WTC11 (cell line): ENCODE data around the gene MYCBPAP. TPM values are rescaled to one million over a fixed set of nuclear protein-coding genes. Genes with fewer than 3 reads are reported as not detected.

Experiments used
- ATAC-seq: fragments of 200-7000 bp; cut with Tn5 transposase; 2 replicates; pipeline ENCODE4 v1.10.0; 2021; ENCODE audit warnings: mild to moderate bottlenecking, moderate library complexity
- CTCF ChIA-PET: fragments of 300-600 bp; sonication (Branson Sonifier 250); formaldehyde crosslinking; loops from one replicate; lab custom pipeline; 2021; ENCODE audit warnings: antibody characterized with exemption; lab: Charles Lee
- POLR2A ChIA-PET: fragments of 350-600 bp; sonication (Branson Sonifier 250); formaldehyde crosslinking; loops from one replicate; lab custom pipeline; 2021; ENCODE audit warnings: antibody characterized with exemption; lab: Charles Lee
- DNase-seq: peaks from one replicate; pipeline ENCODE4 v3.0.0; 2021; ENCODE audit warnings: low spot score
- H3K27ac Mint-ChIP-seq: 2 replicates; pipeline ENCODE4 v1.8.0; 2021; ENCODE audit warnings: mixed read lengths
- H3K27me3 Mint-ChIP-seq: 2 replicates; pipeline ENCODE4 v1.8.0; 2021; ENCODE audit warnings: low read depth, mild to moderate bottlenecking, moderate library complexity, mixed read lengths
- H3K36me3 Mint-ChIP-seq: 2 replicates; pipeline ENCODE4 v1.8.0; 2021; ENCODE audit warnings: mixed read lengths
- H3K4me1 Mint-ChIP-seq: 2 replicates; pipeline ENCODE4 v1.8.0; 2022; ENCODE audit warnings: mixed read lengths
- H3K4me3 Mint-ChIP-seq: 2 replicates; pipeline ENCODE4 v1.8.0; 2021; ENCODE audit warnings: mild to moderate bottlenecking, moderate library complexity, mixed read lengths
- H3K9me3 Mint-ChIP-seq: 2 replicates; pipeline ENCODE4 v1.8.0; 2021; ENCODE audit warnings: mixed read lengths
- CDX4 ChIP-seq: fragments of 250-450 bp; sonication (Bioruptor Pico); IDR thresholded peaks from 2 replicates; pipeline ENCODE4 v1.9.0; 2021; ENCODE audit warnings: moderate library complexity, mild to moderate bottlenecking, inconsistent platforms, borderline replicate concordance
- E2F4 ChIP-seq: sonication (generic); formaldehyde crosslinking; IDR thresholded peaks from 2 replicates; pipeline ENCODE4 v1.8.1; 2022; ENCODE audit warnings: low read depth, mild to moderate bottlenecking, moderate library complexity, missing genetic modification reagents, borderline replicate concordance
- EMX1 ChIP-seq: fragments of 250-450 bp; sonication (Bioruptor Pico); IDR thresholded peaks from 2 replicates; pipeline ENCODE4 v1.8.0; 2021; ENCODE audit warnings: mild to moderate bottlenecking
- FOXJ3 ChIP-seq: sonication (generic); formaldehyde crosslinking; IDR thresholded peaks from 2 replicates; pipeline ENCODE4 v1.9.0; 2021; ENCODE audit warnings: missing genetic modification reagents, mild to moderate bottlenecking, borderline replicate concordance
- FOXK1 ChIP-seq: sonication (generic); formaldehyde crosslinking; IDR thresholded peaks from 2 replicates; pipeline ENCODE4 v1.8.0; 2022; ENCODE audit warnings: mild to moderate bottlenecking, moderate library complexity, missing genetic modification reagents
- FOXP4 ChIP-seq: sonication (generic); formaldehyde crosslinking; IDR thresholded peaks from 2 replicates; pipeline ENCODE4 v1.8.0; 2022; ENCODE audit warnings: mild to moderate bottlenecking, missing genetic modification reagents
- GRHL2 ChIP-seq: fragments of 250-450 bp; sonication (Bioruptor Pico); IDR thresholded peaks from 2 replicates; pipeline ENCODE4 v1.8.0; 2022; ENCODE audit warnings: mild to moderate bottlenecking, moderate library complexity; ENCODE audit not compliant: insufficient replicate concordance, severe bottlenecking
- HMGA2 ChIP-seq: fragments of 250-450 bp; sonication (Bioruptor Pico); IDR thresholded peaks from 2 replicates; pipeline ENCODE4 v1.4.0; 2021; ENCODE audit warnings: mild to moderate bottlenecking, moderate library complexity
- JAZF1 ChIP-seq: fragments of 250-450 bp; sonication (Bioruptor Pico); IDR thresholded peaks from 2 replicates; pipeline ENCODE4 v1.9.0; 2021; ENCODE audit warnings: moderate library complexity, mild to moderate bottlenecking, inconsistent platforms
- MXD4 ChIP-seq: fragments of 250-450 bp; sonication (Bioruptor Pico); IDR thresholded peaks from 2 replicates; pipeline ENCODE4 v1.8.0; 2021; ENCODE audit warnings: mild to moderate bottlenecking, moderate library complexity, borderline replicate concordance
- MYBL2 ChIP-seq: sonication (generic); formaldehyde crosslinking; IDR thresholded peaks from 2 replicates; pipeline ENCODE4 v1.8.1; 2023; ENCODE audit warnings: mild to moderate bottlenecking, moderate library complexity, missing genetic modification reagents
- NFE2L1 ChIP-seq: sonication (generic); formaldehyde crosslinking; IDR thresholded peaks from 2 replicates; pipeline ENCODE4 v1.8.1; 2023; ENCODE audit warnings: missing genetic modification reagents
- OVOL2 ChIP-seq: fragments of 250-450 bp; sonication (Bioruptor Pico); IDR thresholded peaks from 2 replicates; pipeline ENCODE4 v1.9.0; 2021; ENCODE audit warnings: mild to moderate bottlenecking, borderline replicate concordance
- PRRX2 ChIP-seq: fragments of 250-450 bp; sonication (Bioruptor Pico); IDR thresholded peaks from 2 replicates; pipeline ENCODE4 v1.8.0; 2021; ENCODE audit warnings: mild to moderate bottlenecking
- RELA ChIP-seq: sonication (generic); formaldehyde crosslinking; IDR thresholded peaks from 2 replicates; pipeline ENCODE4 v1.8.1; 2022; ENCODE audit warnings: missing genetic modification reagents, mild to moderate bottlenecking, borderline replicate concordance
- SMAD4 ChIP-seq: sonication (generic); formaldehyde crosslinking; IDR thresholded peaks from 2 replicates; pipeline ENCODE4 v1.8.0; 2022; ENCODE audit warnings: mild to moderate bottlenecking, missing genetic modification reagents
- SP1 ChIP-seq: sonication (generic); formaldehyde crosslinking; conservative IDR thresholded peaks from 2 replicates; pipeline ENCODE4 v1.8.1; 2022; ENCODE audit warnings: missing genetic modification reagents
- TEAD1 ChIP-seq: sonication (generic); formaldehyde crosslinking; IDR thresholded peaks from 2 replicates; pipeline ENCODE4 v1.8.0; 2022; ENCODE audit warnings: mild to moderate bottlenecking, missing genetic modification reagents
- ZNF219 ChIP-seq: sonication (generic); formaldehyde crosslinking; IDR thresholded peaks from 2 replicates; pipeline ENCODE4 v1.8.0; 2023; ENCODE audit warnings: missing genetic modification reagents, mild to moderate bottlenecking, borderline replicate concordance
- ZNF232 ChIP-seq: sonication (generic); formaldehyde crosslinking; IDR thresholded peaks from 2 replicates; pipeline ENCODE4 v1.8.0; 2022; ENCODE audit warnings: mild to moderate bottlenecking, missing genetic modification reagents
- ZNF263 ChIP-seq: sonication (generic); formaldehyde crosslinking; IDR thresholded peaks from 2 replicates; pipeline ENCODE4 v1.8.1; 2022; ENCODE audit warnings: low read depth, mild to moderate bottlenecking, moderate library complexity, missing genetic modification reagents
- ZNF416 ChIP-seq: fragments of 250-450 bp; sonication (Bioruptor Pico); IDR thresholded peaks from 2 replicates; pipeline ENCODE4 v1.9.0; 2021; ENCODE audit warnings: mild to moderate bottlenecking, inconsistent platforms
- total RNA-seq: library from RNA; stranded (reverse); gene quantifications from 3 replicates; pipeline ENCODE4 v1.2.3, GENCODE V29; 2021
- TF ChIP-seq, protein P1 (sequence below): sonication (generic); formaldehyde crosslinking; IDR thresholded peaks from 2 replicates; pipeline ENCODE4 v1.8.0; 2022; ENCODE audit warnings: mild to moderate bottlenecking, missing genetic modification reagents
- TF ChIP-seq, protein P2 (sequence below): sonication (generic); formaldehyde crosslinking; IDR thresholded peaks from 2 replicates; pipeline ENCODE4 v1.8.0; 2023; ENCODE audit warnings: missing genetic modification reagents

The MYCBPAP gene
- total RNA-seq, 1 experiment from 2014 or later, result 5.7 TPM

DNA sequence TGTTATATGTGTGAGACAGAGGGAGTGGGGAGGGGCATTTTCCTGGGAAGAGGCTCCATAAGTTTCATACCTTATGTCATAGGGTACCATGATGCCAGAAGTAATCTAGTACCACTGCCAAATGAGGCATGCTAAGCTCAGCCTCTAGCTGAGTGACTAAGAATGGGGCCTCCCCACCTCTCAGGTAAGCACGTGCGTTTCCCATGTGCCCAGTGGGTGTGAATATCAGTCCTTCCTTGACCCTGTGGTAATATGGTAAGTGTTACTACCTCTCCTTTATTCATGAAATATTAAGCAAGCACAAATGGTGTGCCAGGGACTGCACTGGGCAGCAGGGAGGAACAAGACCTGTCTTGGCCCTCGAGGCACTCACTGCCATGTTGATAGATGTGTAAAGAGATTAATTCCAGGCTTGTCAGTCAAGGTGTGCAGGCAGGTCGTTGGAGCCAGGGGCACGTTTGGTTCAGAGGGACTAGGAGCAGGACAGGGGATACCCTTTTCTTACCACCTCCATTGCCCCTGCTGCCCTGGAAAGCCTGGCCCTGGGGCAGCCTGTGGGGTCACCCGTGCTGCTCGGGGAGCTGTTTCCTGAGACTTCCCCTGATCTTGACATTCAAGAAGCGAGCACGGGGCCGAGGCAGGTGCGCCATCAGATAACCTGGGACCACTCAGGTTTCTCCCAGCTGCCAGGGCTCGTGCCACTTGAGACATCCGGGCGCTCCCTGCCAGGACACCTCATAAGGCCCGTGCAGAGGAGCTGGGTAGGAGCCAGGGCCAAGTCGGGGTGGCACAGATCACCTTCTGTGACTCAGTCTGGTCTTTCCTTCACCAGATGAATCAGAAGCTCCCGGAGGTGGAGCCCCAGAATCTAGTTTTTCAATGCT, 20.8 kb upstream of the MYCBPAP start (continued):
- TF ChIP-seq, protein P1, sequence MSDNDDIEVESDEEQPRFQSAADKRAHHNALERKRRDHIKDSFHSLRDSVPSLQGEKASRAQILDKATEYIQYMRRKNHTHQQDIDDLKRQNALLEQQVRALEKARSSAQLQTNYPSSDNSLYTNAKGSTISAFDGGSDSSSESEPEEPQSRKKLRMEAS (CRISPR knock-in tag), result no peak
- TF ChIP-seq ZNF263 (CRISPR knock-in tag), result no peak
- TF ChIP-seq HMGA2 (CRISPR knock-in tag), result no peak
- TF ChIP-seq ZNF416 (CRISPR knock-in tag), result no peak
- no peak for TF ChIP-seq NFE2L1 (CRISPR knock-in tag)
- TF ChIP-seq FOXP4 (CRISPR knock-in tag), result no peak
- TF ChIP-seq ZNF219 (CRISPR knock-in tag), result no peak
- TF ChIP-seq, protein P2, sequence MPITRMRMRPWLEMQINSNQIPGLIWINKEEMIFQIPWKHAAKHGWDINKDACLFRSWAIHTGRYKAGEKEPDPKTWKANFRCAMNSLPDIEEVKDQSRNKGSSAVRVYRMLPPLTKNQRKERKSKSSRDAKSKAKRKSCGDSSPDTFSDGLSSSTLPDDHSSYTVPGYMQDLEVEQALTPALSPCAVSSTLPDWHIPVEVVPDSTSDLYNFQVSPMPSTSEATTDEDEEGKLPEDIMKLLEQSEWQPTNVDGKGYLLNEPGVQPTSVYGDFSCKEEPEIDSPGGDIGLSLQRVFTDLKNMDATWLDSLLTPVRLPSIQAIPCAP (CRISPR knock-in tag), result no peak
- no peak for TF ChIP-seq MYBL2 (CRISPR knock-in tag)

DNA sequence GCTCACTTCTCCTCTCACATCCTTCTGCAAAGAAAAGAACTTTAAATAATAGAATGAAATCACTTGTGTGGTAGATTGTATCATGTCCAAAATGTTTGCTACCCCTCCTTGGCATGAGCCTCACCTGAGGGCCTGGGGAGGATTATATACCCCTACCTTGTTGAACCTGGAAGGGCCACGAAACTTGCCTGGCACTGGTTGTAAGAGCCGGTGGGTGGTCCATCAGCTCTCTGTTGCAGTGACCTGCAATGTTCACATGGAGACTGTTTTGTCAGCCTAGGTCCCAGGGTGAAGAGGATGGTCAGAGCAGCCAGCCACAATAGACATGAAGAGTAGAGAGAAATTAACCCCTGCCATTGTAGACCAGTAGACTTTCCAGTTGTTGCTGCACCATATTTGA, 19.4 kb upstream of the MYCBPAP start:
- DNase-seq (no peak), ATAC-seq (no peak)
- ChIA-PET POLR2A (interaction anchor here (0.6 kb wide), 1 partner anchor 1863 kb away, joined by 3 read pairs; no protein-coding TSS in a partner anchor), CTCF (interaction anchor here (1.0 to 4.4 kb wide), 4 partner anchors 9 to 127 kb away, joined by 4 to 18 read pairs (median 4); no protein-coding TSS in a partner anchor)
- TF ChIP-seq GRHL2 (CRISPR knock-in tag) (no peak), ZNF263 (CRISPR knock-in tag) (no peak), TEAD1 (CRISPR knock-in tag) (no peak), FOXK1 (CRISPR knock-in tag) (no peak), MXD4 (CRISPR knock-in tag) (no peak), RELA (CRISPR knock-in tag) (no peak), OVOL2 (CRISPR knock-in tag) (no peak), CDX4 (CRISPR knock-in tag) (no peak), JAZF1 (CRISPR knock-in tag) (no peak), PRRX2 (CRISPR knock-in tag) (no peak), FOXJ3 (no peak), SP1 (CRISPR knock-in tag) (no peak)
- H3K27ac Mint-ChIP-seq, result no peak overlapping the region
- no peaks in the 10 kb centered on the region for H3K9me3 Mint-ChIP-seq
- H3K4me3 Mint-ChIP-seq, result no peak overlapping the region
- H3K27me3 Mint-ChIP-seq, result no peaks in the 10 kb centered on the region
- H3K36me3 Mint-ChIP-seq, result peaks cover 9% of the 10 kb centered on the region; the same call in 1 of the 2 replicates
- no peaks in the 10 kb centered on the region for H3K4me1 Mint-ChIP-seq

GRCh38 chr17:50491505-50491904, 16.7 kb upstream of the MYCBPAP start:
- H3K27ac Mint-ChIP-seq, result no peak overlapping the region
- no peaks in the 10 kb centered on the region for H3K36me3 Mint-ChIP-seq
- no peak overlapping the region for H3K4me3 Mint-ChIP-seq
- ChIA-PET CTCF (interaction anchor here (1.8 kb wide), 1 partner anchor 10 kb away, joined by 6 read pairs; no protein-coding TSS in a partner anchor), POLR2A (no interaction called here)
- H3K9me3 Mint-ChIP-seq, result no peaks in the 10 kb centered on the region
- TF ChIP-seq ZNF232 (CRISPR knock-in tag) (no peak), EMX1 (no peak), E2F4 (no peak), SMAD4 (CRISPR knock-in tag) (no peak)
- no peaks in the 10 kb centered on the region for H3K4me1 Mint-ChIP-seq
- H3K27me3 Mint-ChIP-seq, result no peaks in the 10 kb centered on the region
- DNase-seq, result no peak
- ATAC-seq, result no peak
